ENCODE measurements around the gene LGALS9B. TPM values are rescaled to one million over a fixed set of nuclear protein-coding genes. Genes with fewer than 3 reads are reported as not detected.
"Not testable (repeated sequence)": the region's sequence is repeated elsewhere in the genome, so short reads cannot be mapped to it uniquely, and the experiment has no call there.

Gene LGALS9B
- total RNA-seq, 1 donor from 2014 or later = not detected

DNA sequence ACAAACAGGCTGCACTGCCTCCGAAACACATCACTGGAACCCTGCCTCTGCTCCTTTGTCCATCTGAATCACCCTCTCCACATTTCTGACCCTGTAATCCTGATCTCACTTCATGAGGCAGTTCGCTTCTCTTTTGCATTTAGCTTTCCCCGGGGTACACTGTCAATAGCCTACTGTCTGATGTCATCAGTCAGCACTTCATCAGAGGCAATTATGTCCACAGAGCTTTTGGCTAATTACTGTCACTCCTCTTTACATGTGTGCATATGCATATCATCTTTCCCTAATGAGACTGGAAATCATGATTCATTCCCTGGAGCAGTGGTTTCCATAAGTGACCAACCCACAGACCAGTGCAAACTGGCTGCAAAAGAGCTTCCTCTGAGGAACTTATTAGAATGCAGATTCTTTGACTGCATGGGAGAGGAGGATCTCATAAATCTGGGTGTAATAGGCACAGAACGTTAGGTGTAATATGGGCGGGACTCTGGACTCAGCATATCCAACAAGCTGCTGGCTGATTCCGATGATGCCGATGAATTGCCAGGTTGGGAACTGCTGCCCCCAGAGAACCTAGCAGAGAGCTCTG lies 49.8 kb downstream of the LGALS9B start:
- DNase-seq (ENCODE audit: extremely low read depth, low read depth, low spot score) = not testable (repeated sequence)

DNA sequence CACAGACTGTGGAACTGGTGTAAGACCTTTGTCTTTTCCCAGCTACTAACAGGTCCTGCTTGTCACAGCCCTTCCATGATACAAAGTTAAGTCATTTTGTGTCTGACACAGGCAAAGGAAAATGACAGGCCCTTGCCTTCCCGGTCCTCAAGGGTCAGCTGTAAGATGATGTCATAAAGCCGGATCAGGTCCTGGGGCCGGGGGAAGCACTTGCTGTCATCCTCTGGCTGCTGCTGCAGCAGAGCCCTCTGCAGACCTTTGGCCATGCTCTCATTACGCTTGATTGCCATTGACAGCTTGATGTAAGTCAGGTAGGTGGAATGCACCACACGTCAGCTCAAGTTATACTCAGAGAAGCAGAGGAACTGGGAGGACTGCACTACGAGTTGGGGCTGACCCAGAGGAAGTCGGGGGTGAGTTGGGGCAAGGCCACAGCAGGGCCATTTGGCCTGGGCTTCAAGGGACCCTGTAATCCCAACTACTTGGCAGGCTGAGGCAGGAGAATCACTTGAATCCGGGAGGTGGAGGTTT lies 50.9 kb downstream of the LGALS9B start:
- not testable (repeated sequence) for DNase-seq (ENCODE audit: extremely low read depth, low read depth, low spot score)

DNA sequence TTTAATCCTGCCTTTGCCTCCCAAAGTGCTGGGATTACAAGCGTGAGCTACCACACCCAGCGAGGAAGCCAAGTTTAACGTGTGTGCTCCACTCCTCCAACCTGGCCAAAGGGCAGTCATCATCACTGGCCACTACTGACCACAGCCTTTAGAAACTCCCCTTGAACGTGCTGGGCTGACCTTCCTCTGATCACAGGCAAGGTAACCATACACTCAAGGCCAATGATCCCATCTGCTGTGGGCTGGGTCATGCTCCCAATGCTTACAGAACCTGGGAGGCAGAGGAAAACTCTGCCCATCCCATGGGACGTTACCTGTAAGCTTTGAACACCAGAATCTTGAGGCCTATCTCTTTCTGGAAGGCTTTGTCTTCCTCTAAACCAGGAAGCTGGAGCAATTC lies 51.9 kb downstream of the LGALS9B start:
- not testable (repeated sequence) for DNase-seq (ENCODE audit: extremely low read depth, low read depth, low spot score)

DNA sequence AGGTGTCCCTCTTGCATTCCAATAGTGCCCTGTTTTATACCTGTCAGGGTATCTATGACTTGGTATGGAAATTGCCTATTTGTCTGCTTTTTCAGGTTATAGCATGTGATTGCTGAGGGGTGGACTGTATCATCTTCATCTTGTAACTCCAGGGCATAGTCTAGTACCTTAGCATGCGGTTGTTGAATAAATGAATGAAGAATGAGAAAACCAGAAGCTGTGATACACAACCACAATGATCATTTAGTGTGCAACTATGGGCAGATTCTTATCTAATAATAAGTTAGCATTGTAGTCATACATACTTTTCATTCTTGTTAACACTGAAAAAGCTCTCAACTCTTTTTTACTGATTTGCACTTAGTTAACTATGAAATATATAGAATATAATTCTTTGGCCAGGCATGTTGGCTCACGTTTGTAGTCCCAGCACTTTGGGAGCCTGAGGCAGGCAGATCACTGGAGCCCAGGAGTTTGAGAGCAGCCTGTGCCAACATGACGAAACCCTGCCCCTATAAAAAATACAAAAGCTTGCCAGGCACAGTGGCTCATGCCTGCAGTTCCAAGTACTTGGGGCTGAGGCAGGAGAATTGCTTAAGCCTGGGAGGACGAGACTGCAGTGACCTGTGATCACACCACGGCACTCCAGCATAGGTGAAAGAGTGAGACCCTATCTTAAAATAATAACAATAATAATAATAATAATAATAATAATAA lies 65.9 kb downstream of the LGALS9B start:
- not testable (repeated sequence) for DNase-seq (ENCODE audit: extremely low read depth, low read depth, low spot score)

DNA sequence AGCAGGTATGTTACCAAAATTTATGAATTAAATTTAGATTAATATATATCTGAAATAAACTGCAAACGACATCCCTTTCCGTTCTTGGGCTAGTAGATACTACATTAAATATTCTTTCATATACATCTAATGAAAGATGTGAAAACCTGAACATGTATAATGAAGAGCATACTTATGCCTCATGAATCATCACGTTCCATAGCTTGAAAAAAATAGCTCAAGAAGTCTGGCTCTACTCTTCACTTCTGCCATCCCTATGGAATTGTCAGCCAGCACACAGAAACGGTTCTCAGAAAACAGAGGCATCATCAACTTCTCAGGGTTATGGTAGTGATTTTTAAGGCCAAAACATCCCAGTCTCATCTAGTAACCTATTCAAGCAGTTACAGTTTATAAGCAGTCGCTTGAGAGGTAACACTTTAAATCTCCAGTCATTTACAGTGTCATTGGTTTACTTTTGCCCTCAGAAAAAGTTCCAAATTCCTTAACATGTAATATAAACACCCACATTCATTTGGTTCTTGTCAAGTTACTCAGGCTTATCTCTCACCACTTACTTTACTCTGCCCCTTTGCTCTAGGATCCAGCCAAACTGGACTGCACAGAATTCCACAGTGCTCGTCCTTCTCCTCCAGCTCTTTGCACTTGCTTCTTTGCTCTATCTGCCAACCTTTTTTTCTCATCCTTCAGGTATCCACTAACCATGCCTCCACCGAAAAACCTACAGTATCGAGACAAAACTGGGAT lies 66.6 kb downstream of the LGALS9B start:
- not testable (repeated sequence) for DNase-seq (ENCODE audit: extremely low read depth, low read depth, low spot score)

Other genes starting within 250 kb of the LGALS9B start
- gene CDRT15L2, start 112.2 kb upstream of the LGALS9B start, total RNA-seq = not detected in 2 replicates

All from glomerular endothelial cell (primary cell).